ENCODE data around the gene PHLDB1. TPM values are rescaled to one million over a fixed set of nuclear protein-coding genes. Genes with fewer than 3 reads are reported as not detected.
A peak's percentile ranks its signal among the peaks of the same experiment; 100 is the strongest.

PHLDB1 gene
- total and polyA plus RNA-seq, 7 experiments from 2014 or later, result 0.39 to 4.9 (median 2.0) TPM

- intact Hi-C loops (cut with micrococcal nuclease), result loop anchor here (1.0 to 5.0 kb wide), 8 partner anchors 30 to 513 kb away; partner anchors contain the start of gene UPK2 (in 2 of the 2)
- ATAC-seq, result no peak
- no peaks in the 10 kb centered on the region for H3K9me3 ChIP-seq (ENCODE audit: control insufficient read depth in 2 of 3, low read length in 3 of 3)
- no peaks in the 10 kb centered on the region for H3K36me3 ChIP-seq (ENCODE audit: control insufficient read depth in 2 of 3, insufficient read depth in 3 of 3, low read length in 3 of 3)
- H3K27me3 ChIP-seq (ENCODE audit: control insufficient read depth in 2 of 2, insufficient read depth in 2 of 2, low read length in 2 of 2), result no peaks in the 10 kb centered on the region
- no peak overlapping the region for H3K27ac ChIP-seq (ENCODE audit: low read depth, low read length)
- H3K4me1 Mint-ChIP-seq, result peaks cover 0 to 12% (median 5%) of the 10 kb centered on the region in 7 donors
- H3K27ac Mint-ChIP-seq, result peak overlapping the region in 1 of 9 donors; percentile 1
- H3K27me3 Mint-ChIP-seq, result no peaks in the 10 kb centered on the region
- no peaks in the 10 kb centered on the region for H3K36me3 Mint-ChIP-seq
- H3K4me3 ChIP-seq (ENCODE audit: low read length), result no peak overlapping the region
- H3K4me3 Mint-ChIP-seq, result peak overlapping the region in 1 of 10 donors; percentile 64
- DNase-seq, result no peak
- no peaks in the 10 kb centered on the region for H3K9me3 Mint-ChIP-seq
- ChIA-PET POLR2A (no interaction called here), CTCF (interaction anchor here (0.8 to 1.6 kb wide), 3 partner anchors 18 to 117 kb away, joined by 3 to 4 read pairs (median 4); no protein-coding TSS in a partner anchor)
- peaks cover 0 to 7% of the 10 kb centered on the region in 2 donors for H3K4me1 ChIP-seq (ENCODE audit: control insufficient read depth in 2 of 2, insufficient read depth in 2 of 2, low read length in 2 of 2)
These were observed 51.3 kb downstream of the PHLDB1 start for GRCh38 chr11:118658429-118659313.

GRCh38 chr11:118659314-118659952 is 52.0 kb downstream of the PHLDB1 start:
- Mint-ChIP-seq H3K4me3 (peak overlapping the region in 2 of 10 donors; percentile 56 to 64), H3K36me3 (no peaks in the 10 kb centered on the region), H3K9me3 (no peaks in the 10 kb centered on the region), H3K27ac (peak overlapping the region in 1 of 9 donors; percentile 1), H3K27me3 (no peaks in the 10 kb centered on the region), H3K4me1 (peaks cover 0 to 12% (median 6%) of the 10 kb centered on the region in 7 donors)
- H3K4me3 ChIP-seq (ENCODE audit: low read length), result no peak overlapping the region
- no peak overlapping the region for H3K27ac ChIP-seq (ENCODE audit: low read depth, low read length)
- ATAC-seq (peak; percentile 99), DNase-seq (peak; percentile 75 to 88 (median 84))
- ChIA-PET POLR2A (no interaction called here), CTCF (interaction anchor here (1.0 kb wide), 2 partner anchors 19 to 298 kb away, joined by 3 to 4 read pairs; no protein-coding TSS in a partner anchor)
- no peaks in the 10 kb centered on the region for H3K27me3 ChIP-seq (ENCODE audit: control insufficient read depth in 2 of 2, insufficient read depth in 2 of 2, low read length in 2 of 2)
- H3K4me1 ChIP-seq (ENCODE audit: control insufficient read depth in 2 of 2, insufficient read depth in 2 of 2, low read length in 2 of 2), result peaks cover 0 to 7% of the 10 kb centered on the region in 2 donors
- no peaks in the 10 kb centered on the region for H3K36me3 ChIP-seq (ENCODE audit: control insufficient read depth in 2 of 3, insufficient read depth in 3 of 3, low read length in 3 of 3)
- intact Hi-C loops (cut with micrococcal nuclease), result loop anchor here (1.0 to 5.0 kb wide), 8 partner anchors 29 to 514 kb away; partner anchors contain the start of gene UPK2 (in 2 of the 2)
- H3K9me3 ChIP-seq (ENCODE audit: control insufficient read depth in 2 of 3, low read length in 3 of 3), result no peaks in the 10 kb centered on the region

- peak overlapping the region in 2 of 10 donors; percentile 38 to 56 for H3K4me3 Mint-ChIP-seq
- no peaks in the 10 kb centered on the region for H3K36me3 Mint-ChIP-seq
- no peaks in the 10 kb centered on the region for H3K9me3 Mint-ChIP-seq
- no peaks in the 10 kb centered on the region for H3K36me3 ChIP-seq (ENCODE audit: control insufficient read depth in 2 of 3, insufficient read depth in 3 of 3, low read length in 3 of 3)
- H3K27me3 Mint-ChIP-seq, result no peaks in the 10 kb centered on the region
- no peaks in the 10 kb centered on the region for H3K27me3 ChIP-seq (ENCODE audit: control insufficient read depth in 2 of 2, insufficient read depth in 2 of 2, low read length in 2 of 2)
- H3K4me1 ChIP-seq (ENCODE audit: control insufficient read depth in 2 of 2, insufficient read depth in 2 of 2, low read length in 2 of 2), result peaks cover 0 to 7% of the 10 kb centered on the region in 2 donors
- no peaks in the 10 kb centered on the region for H3K9me3 ChIP-seq (ENCODE audit: control insufficient read depth in 2 of 3, low read length in 3 of 3)
- ChIA-PET POLR2A (no interaction called here), CTCF (interaction anchor here (0.8 to 1.0 kb wide), 4 partner anchors 20 to 297 kb away, joined by 3 to 4 read pairs (median 4); no protein-coding TSS in a partner anchor)
- H3K27ac Mint-ChIP-seq, result no peak overlapping the region
- intact Hi-C loops (cut with micrococcal nuclease), result loop anchor here (1.0 to 5.0 kb wide), 8 partner anchors 29 to 515 kb away; partner anchors contain the start of gene UPK2 (in 2 of the 2)
- ATAC-seq, result no peak
- no peak for DNase-seq
- H3K4me3 ChIP-seq (ENCODE audit: low read length), result no peak overlapping the region
- no peak overlapping the region for H3K27ac ChIP-seq (ENCODE audit: low read depth, low read length)
- peaks cover 0 to 12% (median 6%) of the 10 kb centered on the region in 7 donors for H3K4me1 Mint-ChIP-seq
These were observed 52.7 kb downstream of the PHLDB1 start for GRCh38 chr11:118659953-118660680.

GRCh38 chr11:118660681-118661424 is 53.4 kb downstream of the PHLDB1 start:
- ChIA-PET POLR2A (no interaction called here), CTCF (interaction anchor here (0.8 to 1.0 kb wide), 3 partner anchors 29 to 216 kb away, joined by 3 to 4 read pairs (median 3); no protein-coding TSS in a partner anchor)
- Mint-ChIP-seq H3K9me3 (no peaks in the 10 kb centered on the region), H3K27ac (no peak overlapping the region), H3K27me3 (no peaks in the 10 kb centered on the region), H3K4me3 (no peak overlapping the region), H3K36me3 (no peaks in the 10 kb centered on the region), H3K4me1 (peaks cover 0 to 12% (median 6%) of the 10 kb centered on the region in 7 donors)
- no peaks in the 10 kb centered on the region for H3K9me3 ChIP-seq (ENCODE audit: control insufficient read depth in 2 of 3, low read length in 3 of 3)
- H3K27ac ChIP-seq (ENCODE audit: low read depth, low read length), result no peak overlapping the region
- intact Hi-C loops (cut with micrococcal nuclease), result no loop called here
- no peaks in the 10 kb centered on the region for H3K36me3 ChIP-seq (ENCODE audit: control insufficient read depth in 2 of 3, insufficient read depth in 3 of 3, low read length in 3 of 3)
- DNase-seq (no peak), ATAC-seq (no peak)
- no peak overlapping the region for H3K4me3 ChIP-seq (ENCODE audit: low read length)
- peaks cover 0 to 7% of the 10 kb centered on the region in 2 donors for H3K4me1 ChIP-seq (ENCODE audit: control insufficient read depth in 2 of 2, insufficient read depth in 2 of 2, low read length in 2 of 2)
- no peaks in the 10 kb centered on the region for H3K27me3 ChIP-seq (ENCODE audit: control insufficient read depth in 2 of 2, insufficient read depth in 2 of 2, low read length in 2 of 2)

- ChIA-PET CTCF (interaction anchor here (0.6 to 0.9 kb wide), 2 partner anchors 28 to 37 kb away, joined by 3 to 5 read pairs; no protein-coding TSS in a partner anchor), POLR2A (no interaction called here)
These were observed 54.2 kb downstream of the PHLDB1 start for GRCh38 chr11:118661425-118662301.

More at GRCh38 chr11:118661425-118662301, 54.2 kb downstream of the PHLDB1 start:
- no peaks in the 10 kb centered on the region for H3K27me3 Mint-ChIP-seq
- H3K36me3 ChIP-seq (ENCODE audit: control insufficient read depth in 2 of 3, insufficient read depth in 3 of 3, low read length in 3 of 3), result no peaks in the 10 kb centered on the region
- H3K9me3 Mint-ChIP-seq, result no peaks in the 10 kb centered on the region
- no peak for DNase-seq
- intact Hi-C loops (cut with micrococcal nuclease), result no loop called here
- ATAC-seq, result no peak
- H3K9me3 ChIP-seq (ENCODE audit: control insufficient read depth in 2 of 3, low read length in 3 of 3), result no peaks in the 10 kb centered on the region
- no peak overlapping the region for H3K4me3 ChIP-seq (ENCODE audit: low read length)
- H3K4me3 Mint-ChIP-seq, result no peak overlapping the region
- no peak overlapping the region for H3K27ac Mint-ChIP-seq
- peaks cover 0 to 19% (median 11%) of the 10 kb centered on the region in 7 donors for H3K4me1 Mint-ChIP-seq
- no peak overlapping the region for H3K27ac ChIP-seq (ENCODE audit: low read depth, low read length)
- H3K36me3 Mint-ChIP-seq, result no peaks in the 10 kb centered on the region
- H3K27me3 ChIP-seq (ENCODE audit: control insufficient read depth in 2 of 2, insufficient read depth in 2 of 2, low read length in 2 of 2), result no peaks in the 10 kb centered on the region
- H3K4me1 ChIP-seq (ENCODE audit: control insufficient read depth in 2 of 2, insufficient read depth in 2 of 2, low read length in 2 of 2), result peaks cover 0 to 10% of the 10 kb centered on the region in 2 donors

Measured in naive thymus-derived CD4-positive, alpha-beta T cell (primary cell).